KMS-11 (cell line): ENCODE results near the gene ATP7A.
"Not testable (repeated sequence)": the region's sequence is repeated elsewhere in the genome, so short reads cannot be mapped to it uniquely, and the experiment has no call there.

ENCODE experiments used
- H2AFZ ChIP-seq: fragments of 200-600 bp; sonication (generic); 2 replicates; pipeline ENCODE4 v1.6.1; 2016; ENCODE audit warnings: antibody characterized with exemption, mixed run types, low read depth
- H3K27ac ChIP-seq: fragments of 200-600 bp; sonication (generic); 2 replicates; pipeline ENCODE4 v1.6.1; 2016; ENCODE audit warnings: mild to moderate bottlenecking, mixed run types
- H3K27me3 ChIP-seq: fragments of 200-600 bp; sonication (generic); 2 replicates; pipeline ENCODE4 v1.6.1; 2017; ENCODE audit warnings: mild to moderate bottlenecking, low read depth, mixed run types, moderate library complexity; ENCODE audit not compliant: insufficient read depth
- H3K36me3 ChIP-seq: fragments of 200-600 bp; sonication (generic); 2 replicates; pipeline ENCODE4 v1.6.1; 2017; ENCODE audit warnings: mild to moderate bottlenecking, mixed run types; ENCODE audit not compliant: insufficient read depth
- H3K4me1 ChIP-seq: fragments of 200-600 bp; sonication (generic); 2 replicates; pipeline ENCODE4 v1.6.1; 2016; ENCODE audit warnings: mild to moderate bottlenecking, low read depth, mixed run types; ENCODE audit not compliant: poor library complexity, severe bottlenecking
- H3K4me2 ChIP-seq: fragments of 200-600 bp; sonication (generic); 2 replicates; pipeline ENCODE4 v1.7.0; 2016; ENCODE audit warnings: mild to moderate bottlenecking, mixed run types
- H3K4me3 ChIP-seq: fragments of 200-600 bp; sonication (generic); IDR thresholded peaks from 2 replicates; pipeline ENCODE4 v1.6.1; 2017; ENCODE audit warnings: low read depth, low read length, mixed read lengths; ENCODE audit not compliant: insufficient read depth
- H3K79me2 ChIP-seq: fragments of 200-600 bp; sonication (generic); 2 replicates; pipeline ENCODE4 v1.6.1; 2016; ENCODE audit warnings: low read depth, mixed run types; ENCODE audit not compliant: insufficient read depth
- H3K9ac ChIP-seq: fragments of 200-600 bp; sonication (generic); 2 replicates; pipeline ENCODE4 v1.6.1; 2016; ENCODE audit warnings: mild to moderate bottlenecking, mixed run types
- H4K20me1 ChIP-seq: fragments of 200-600 bp; sonication (generic); 2 replicates; pipeline ENCODE4 v1.6.1; 2016; ENCODE audit warnings: mild to moderate bottlenecking, mixed run types; ENCODE audit not compliant: insufficient read depth
- TF ChIP-seq, protein P1 (sequence below): fragments of 200-600 bp; sonication (generic); conservative IDR thresholded peaks from 2 replicates; pipeline ENCODE4 v1.6.1; 2017; ENCODE audit warnings: low read depth, mild to moderate bottlenecking, antibody characterized with exemption, low read length, moderate library complexity, mixed read lengths

Gene ATP7A

DNA sequence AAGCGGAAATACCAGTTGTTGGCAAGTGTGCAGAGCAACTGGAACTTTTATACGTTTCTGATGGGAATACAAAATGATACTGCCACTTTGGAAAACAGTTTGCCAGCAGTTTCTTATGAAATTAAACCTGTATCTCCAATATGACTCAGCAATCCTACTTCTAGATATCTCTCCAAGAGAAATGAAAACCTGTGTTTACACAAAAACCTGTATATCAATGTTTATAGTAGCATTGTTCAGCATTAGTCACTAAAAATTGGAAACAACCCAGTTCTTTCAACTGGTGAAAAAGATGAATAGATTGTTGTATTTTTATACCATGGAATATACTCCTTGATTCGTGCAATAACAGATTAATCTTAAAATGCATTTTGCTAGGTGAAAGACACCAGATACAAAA lies 26.8 kb downstream of the ATP7A start:
- H3K4me2 ChIP-seq, result no peak overlapping the region

DNA sequence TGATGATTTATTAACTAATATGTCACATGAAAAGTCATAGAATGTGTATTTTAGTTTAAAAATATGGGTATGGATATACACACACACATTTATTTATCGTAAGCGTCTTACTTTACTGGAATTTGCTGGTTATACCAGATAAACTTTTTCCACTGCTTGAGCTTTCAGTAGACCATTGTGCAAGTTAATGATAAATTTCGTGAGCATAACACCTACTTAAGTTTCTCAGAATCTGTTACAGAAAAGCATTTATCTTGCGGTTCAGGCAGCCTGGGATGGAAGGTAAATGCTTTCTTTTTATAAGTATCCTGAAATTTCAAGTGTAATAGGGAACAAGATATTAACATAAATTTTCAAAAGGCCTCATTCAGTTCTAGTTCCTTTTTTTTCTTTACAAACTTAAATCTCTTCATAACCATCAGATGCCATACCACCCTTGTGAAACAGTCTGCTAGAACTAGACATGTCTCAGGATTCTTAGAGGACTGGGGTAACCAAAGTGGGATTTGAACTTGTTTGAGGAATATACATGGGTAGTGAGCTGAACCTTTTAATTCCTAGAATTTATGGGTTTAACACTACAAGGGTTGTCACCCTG lies 27.7 kb downstream of the ATP7A start:
- no peaks in the 10 kb centered on the region for H4K20me1 ChIP-seq
- H3K27ac ChIP-seq, result no peak overlapping the region
- no peak overlapping the region for H3K4me3 ChIP-seq
- H2AFZ ChIP-seq, result no peak overlapping the region
- H3K36me3 ChIP-seq, result no peaks in the 10 kb centered on the region
- no peak overlapping the region for H3K4me2 ChIP-seq
- H3K79me2 ChIP-seq, result no peaks in the 10 kb centered on the region
- TF ChIP-seq, protein P1, sequence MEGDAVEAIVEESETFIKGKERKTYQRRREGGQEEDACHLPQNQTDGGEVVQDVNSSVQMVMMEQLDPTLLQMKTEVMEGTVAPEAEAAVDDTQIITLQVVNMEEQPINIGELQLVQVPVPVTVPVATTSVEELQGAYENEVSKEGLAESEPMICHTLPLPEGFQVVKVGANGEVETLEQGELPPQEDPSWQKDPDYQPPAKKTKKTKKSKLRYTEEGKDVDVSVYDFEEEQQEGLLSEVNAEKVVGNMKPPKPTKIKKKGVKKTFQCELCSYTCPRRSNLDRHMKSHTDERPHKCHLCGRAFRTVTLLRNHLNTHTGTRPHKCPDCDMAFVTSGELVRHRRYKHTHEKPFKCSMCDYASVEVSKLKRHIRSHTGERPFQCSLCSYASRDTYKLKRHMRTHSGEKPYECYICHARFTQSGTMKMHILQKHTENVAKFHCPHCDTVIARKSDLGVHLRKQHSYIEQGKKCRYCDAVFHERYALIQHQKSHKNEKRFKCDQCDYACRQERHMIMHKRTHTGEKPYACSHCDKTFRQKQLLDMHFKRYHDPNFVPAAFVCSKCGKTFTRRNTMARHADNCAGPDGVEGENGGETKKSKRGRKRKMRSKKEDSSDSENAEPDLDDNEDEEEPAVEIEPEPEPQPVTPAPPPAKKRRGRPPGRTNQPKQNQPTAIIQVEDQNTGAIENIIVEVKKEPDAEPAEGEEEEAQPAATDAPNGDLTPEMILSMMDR, result no peak
- H3K4me1 ChIP-seq, result no peaks in the 10 kb centered on the region
- no peaks in the 10 kb centered on the region for H3K27me3 ChIP-seq
- H3K9ac ChIP-seq, result no peak overlapping the region

More for the DNA sequence above, 26.8 kb downstream of the ATP7A start:
- H2AFZ ChIP-seq, result no peak overlapping the region
- H3K4me3 ChIP-seq, result no peak overlapping the region
- TF ChIP-seq, protein P1, result no peak
- no peak overlapping the region for H3K9ac ChIP-seq
- no peaks in the 10 kb centered on the region for H3K4me1 ChIP-seq
- no peak overlapping the region for H3K27ac ChIP-seq
- no peaks in the 10 kb centered on the region for H3K27me3 ChIP-seq
- H3K79me2 ChIP-seq, result no peaks in the 10 kb centered on the region
- no peaks in the 10 kb centered on the region for H3K36me3 ChIP-seq
- no peaks in the 10 kb centered on the region for H4K20me1 ChIP-seq

DNA sequence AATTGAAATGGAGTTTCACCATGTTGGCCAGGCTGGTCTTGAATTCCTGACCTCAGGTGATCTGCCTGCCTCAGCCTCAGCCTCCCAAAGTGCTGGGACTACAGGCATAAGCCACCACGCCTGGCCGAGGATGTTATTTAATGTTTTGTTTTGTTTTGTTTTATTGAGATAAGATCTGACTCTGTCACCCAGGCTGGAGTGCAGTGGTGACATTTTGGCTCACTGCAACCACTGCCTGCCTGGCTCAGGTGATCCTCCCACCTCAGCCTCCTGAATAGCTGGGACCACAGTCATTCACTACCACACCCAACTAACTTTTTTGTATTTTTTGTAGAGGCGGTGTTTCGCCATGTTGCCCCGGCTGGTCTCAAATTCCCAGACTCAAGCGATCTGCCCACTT lies 34.5 kb downstream of the ATP7A start:
- H3K27me3 ChIP-seq, H3K36me3 ChIP-seq, H3K4me1 ChIP-seq, H2AFZ ChIP-seq, H3K79me2 ChIP-seq, H3K9ac ChIP-seq, H3K4me2 ChIP-seq, H4K20me1 ChIP-seq, H3K27ac ChIP-seq, H3K4me3 ChIP-seq: not testable (repeated sequence)

DNA sequence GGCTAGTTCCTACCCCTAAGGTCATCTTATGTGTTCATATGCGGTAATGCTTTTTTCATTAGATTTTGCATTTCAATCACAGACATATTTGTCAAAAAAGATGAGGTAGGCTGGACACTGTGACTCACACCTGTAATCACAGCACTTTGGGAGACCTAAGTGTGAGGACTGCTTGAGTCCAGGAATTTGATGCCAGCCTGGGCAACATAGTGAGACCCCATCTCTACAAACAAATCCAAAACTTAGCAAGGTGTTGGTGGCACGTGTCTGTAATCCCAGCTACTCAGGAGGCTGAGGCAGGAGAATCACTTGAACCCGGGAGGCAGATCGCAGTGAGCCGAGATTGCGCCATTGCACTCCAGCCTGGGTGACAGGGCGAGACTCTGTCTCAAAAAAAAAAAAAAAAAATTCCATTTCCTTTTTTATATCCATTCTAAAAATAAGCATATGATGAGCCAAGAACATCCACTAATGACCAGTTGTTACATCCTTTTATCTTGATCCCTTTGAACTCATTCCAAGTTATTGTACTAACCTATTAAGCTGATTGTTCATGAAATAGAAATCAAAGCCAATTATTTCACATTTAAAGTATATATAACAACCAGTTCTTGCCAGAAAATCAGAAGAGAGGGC lies 35.5 kb downstream of the ATP7A start:
- H3K36me3 ChIP-seq, result no peaks in the 10 kb centered on the region
- H3K9ac ChIP-seq, result no peak overlapping the region
- no peaks in the 10 kb centered on the region for H3K79me2 ChIP-seq
- H3K27me3 ChIP-seq, result no peaks in the 10 kb centered on the region
- no peak overlapping the region for H3K27ac ChIP-seq
- no peaks in the 10 kb centered on the region for H3K4me1 ChIP-seq
- TF ChIP-seq, protein P1, result no peak
- H3K4me3 ChIP-seq, result no peak overlapping the region
- H3K4me2 ChIP-seq, result no peak overlapping the region
- H2AFZ ChIP-seq, result no peak overlapping the region
- H4K20me1 ChIP-seq, result no peaks in the 10 kb centered on the region

DNA sequence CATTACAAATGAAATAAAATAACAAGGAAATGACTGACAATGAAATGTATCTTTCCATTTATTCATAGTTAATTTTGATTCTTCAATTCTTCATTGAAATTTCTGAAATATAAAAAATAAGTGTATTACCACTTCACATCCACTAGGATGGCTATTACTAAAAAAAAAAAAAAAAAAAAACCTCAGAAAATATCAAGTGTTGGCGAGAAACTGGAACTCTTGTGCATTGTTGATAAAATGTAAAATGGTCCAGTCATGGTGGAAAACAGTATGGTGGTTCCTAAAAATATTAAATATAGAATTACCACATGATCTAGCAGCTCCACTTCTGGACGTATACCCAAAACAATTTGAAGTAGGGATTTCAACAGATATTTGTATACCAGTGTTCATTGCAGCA lies 36.1 kb downstream of the ATP7A start:
- no peak overlapping the region for H3K9ac ChIP-seq
- no peak overlapping the region for H3K4me3 ChIP-seq
- no peak overlapping the region for H3K4me2 ChIP-seq
- no peaks in the 10 kb centered on the region for H3K79me2 ChIP-seq
- TF ChIP-seq, protein P1, result no peak; the same call in 1 of the 2 replicates
- no peak overlapping the region for H3K27ac ChIP-seq
- no peaks in the 10 kb centered on the region for H3K4me1 ChIP-seq
- no peak overlapping the region for H2AFZ ChIP-seq
- H3K27me3 ChIP-seq, result no peaks in the 10 kb centered on the region
- H3K36me3 ChIP-seq, result no peaks in the 10 kb centered on the region
- H4K20me1 ChIP-seq, result no peaks in the 10 kb centered on the region
